ENCODE results near the gene ASMTL. TPM values are rescaled to one million over a fixed set of nuclear protein-coding genes. Genes with fewer than 3 reads are reported as not detected.
"Not testable (repeated sequence)": the region's sequence is repeated elsewhere in the genome, so short reads cannot be mapped to it uniquely, and the experiment has no call there.

The ASMTL gene
- total RNA-seq, 4 donors from 2014 or later = 29.7 to 35.1 (median 32.5) TPM

DNA sequence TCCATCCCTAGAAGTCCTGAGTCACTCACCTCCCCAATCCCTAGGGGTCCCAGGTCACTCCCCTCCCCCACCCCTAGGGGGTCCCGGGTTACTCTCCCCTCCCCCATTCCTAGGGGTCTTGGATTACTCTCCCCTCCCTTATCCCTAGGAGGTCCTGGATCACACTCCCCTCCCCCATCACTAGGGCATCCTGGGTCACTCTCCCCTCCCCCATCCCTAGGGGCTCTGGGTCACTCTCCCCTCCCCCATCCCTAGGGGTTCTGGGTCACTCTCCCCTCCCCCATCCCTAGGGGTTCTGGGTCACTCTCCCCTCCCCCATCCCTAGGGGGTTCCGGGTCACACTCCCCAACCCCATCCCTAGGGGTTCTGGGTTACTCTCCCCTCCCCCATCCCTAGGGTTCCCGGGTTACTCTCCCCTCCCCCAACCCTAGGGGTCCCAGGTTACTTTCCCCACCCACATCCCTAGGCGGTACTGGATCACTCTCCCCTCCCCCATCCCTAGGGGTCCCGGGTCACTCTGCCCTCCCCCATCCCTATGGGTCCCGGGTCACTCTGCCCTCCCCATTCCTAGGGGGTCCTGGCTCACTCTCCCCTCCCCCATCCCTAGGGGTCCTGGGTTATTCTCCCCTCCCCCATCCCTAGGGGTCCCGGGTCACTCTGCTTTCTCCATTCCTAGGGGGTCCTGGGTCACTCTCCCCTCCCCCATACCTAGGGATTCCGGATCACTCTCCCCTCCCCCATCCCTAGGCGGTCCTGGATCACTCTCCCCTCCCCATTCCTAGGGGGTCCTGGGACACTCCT is 2.1 kb downstream of the ASMTL start:
- Histone ChIP-seq H3K36me3 (no peaks in the 10 kb centered on the region), H3K27me3 (no peaks in the 10 kb centered on the region), H3K4me1 (peaks cover 0 to 35% (median 13%) of the 10 kb centered on the region in 3 donors), H3K27ac (no peak overlapping the region), H3K9me3 (no peaks in the 10 kb centered on the region), H3K4me3 (peak overlapping the region in 1 of 2 donors; percentile 75)
- 0 to 60% methylated on average over 1 to 4 of the region's 9 CpGs for WGBS, 2 donors (ENCODE audit: low coverage in 1 of 2)
- no peak for ATAC-seq
- no peak for TF ChIP-seq EP300 (IDR thresholded peaks at IDR 0.05)
- no peak for TF ChIP-seq POLR2A (IDR thresholded peaks at IDR 0.05)
- TF ChIP-seq, protein P1, sequence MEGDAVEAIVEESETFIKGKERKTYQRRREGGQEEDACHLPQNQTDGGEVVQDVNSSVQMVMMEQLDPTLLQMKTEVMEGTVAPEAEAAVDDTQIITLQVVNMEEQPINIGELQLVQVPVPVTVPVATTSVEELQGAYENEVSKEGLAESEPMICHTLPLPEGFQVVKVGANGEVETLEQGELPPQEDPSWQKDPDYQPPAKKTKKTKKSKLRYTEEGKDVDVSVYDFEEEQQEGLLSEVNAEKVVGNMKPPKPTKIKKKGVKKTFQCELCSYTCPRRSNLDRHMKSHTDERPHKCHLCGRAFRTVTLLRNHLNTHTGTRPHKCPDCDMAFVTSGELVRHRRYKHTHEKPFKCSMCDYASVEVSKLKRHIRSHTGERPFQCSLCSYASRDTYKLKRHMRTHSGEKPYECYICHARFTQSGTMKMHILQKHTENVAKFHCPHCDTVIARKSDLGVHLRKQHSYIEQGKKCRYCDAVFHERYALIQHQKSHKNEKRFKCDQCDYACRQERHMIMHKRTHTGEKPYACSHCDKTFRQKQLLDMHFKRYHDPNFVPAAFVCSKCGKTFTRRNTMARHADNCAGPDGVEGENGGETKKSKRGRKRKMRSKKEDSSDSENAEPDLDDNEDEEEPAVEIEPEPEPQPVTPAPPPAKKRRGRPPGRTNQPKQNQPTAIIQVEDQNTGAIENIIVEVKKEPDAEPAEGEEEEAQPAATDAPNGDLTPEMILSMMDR (IDR thresholded peaks at IDR 0.05) = no peak
- no peak for TF ChIP-seq POLR2AphosphoS5 (IDR thresholded peaks at IDR 0.05)

DNA sequence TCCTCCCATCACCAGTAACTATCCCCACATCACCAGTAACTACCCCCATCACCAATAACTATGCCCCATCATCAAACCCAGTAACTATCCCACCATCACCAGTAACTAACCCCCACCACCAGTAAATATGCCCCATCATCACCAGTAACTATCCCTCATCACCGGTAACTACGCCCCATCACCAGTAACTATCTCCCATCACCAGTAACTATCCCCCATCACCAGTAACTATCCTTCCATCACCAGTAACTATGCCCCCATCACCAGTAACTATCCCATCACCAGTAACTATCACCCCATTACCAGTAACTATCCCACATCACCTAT is 2.9 kb downstream of the ASMTL start:
- H3K27ac ChIP-seq = no peak overlapping the region
- H3K36me3 ChIP-seq = no peaks in the 10 kb centered on the region
- H3K9me3 ChIP-seq = no peaks in the 10 kb centered on the region
- H3K4me1 ChIP-seq = peaks cover 0 to 35% (median 13%) of the 10 kb centered on the region in 3 donors
- TF ChIP-seq, protein P1 (IDR thresholded peaks at IDR 0.05) = no peak
- no peak for TF ChIP-seq EP300 (IDR thresholded peaks at IDR 0.05)
- TF ChIP-seq POLR2A (IDR thresholded peaks at IDR 0.05) = no peak
- no peak for TF ChIP-seq POLR2AphosphoS5 (IDR thresholded peaks at IDR 0.05)
- ATAC-seq = no peak
- H3K27me3 ChIP-seq = no peaks in the 10 kb centered on the region
- no peak overlapping the region for H3K4me3 ChIP-seq
- WGBS, 2 donors (ENCODE audit: low coverage in 1 of 2) = 93 to 100% methylated on average over 2 of the region's 2 CpGs

DNA sequence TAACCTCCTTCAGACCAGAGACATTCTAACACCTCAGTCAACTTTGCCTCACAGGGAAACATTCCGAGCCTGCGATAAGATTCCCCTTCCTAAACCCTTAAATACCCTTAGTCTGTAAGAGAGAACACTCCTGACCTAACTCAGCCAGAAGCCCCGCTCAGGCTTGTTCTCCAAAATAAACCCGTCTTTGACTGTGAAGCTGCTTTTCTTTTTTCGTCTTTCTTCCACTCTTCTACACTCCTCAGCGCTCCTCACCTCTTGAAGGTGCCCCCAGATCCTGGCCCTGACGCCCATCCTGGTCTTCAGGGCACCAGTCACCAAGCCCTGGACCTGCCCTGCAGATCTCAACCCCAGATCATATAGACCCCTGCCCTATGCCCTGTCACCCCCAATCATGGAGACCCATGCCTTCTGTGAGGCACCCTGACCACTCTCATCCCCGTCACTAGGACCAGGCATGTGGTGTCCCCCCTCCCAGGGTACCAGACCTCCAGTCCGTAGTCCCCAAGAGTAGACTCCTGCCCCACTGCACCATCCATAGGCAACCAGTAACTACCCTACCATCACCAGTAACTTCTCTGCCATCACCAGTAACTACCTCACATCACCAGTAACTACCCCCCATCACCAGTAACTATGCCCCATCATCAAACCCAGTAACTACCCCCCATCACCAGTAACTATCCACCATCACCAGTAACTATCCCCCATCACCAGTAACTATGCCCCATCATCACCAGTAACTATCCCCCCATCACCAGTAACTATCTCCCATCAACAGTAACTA is 3.5 kb downstream of the ASMTL start:
- peaks cover 0 to 31% (median 13%) of the 10 kb centered on the region in 3 donors for H3K4me1 ChIP-seq
- no peak for ATAC-seq
- TF ChIP-seq POLR2A (IDR thresholded peaks at IDR 0.05) (no peak), EP300 (IDR thresholded peaks at IDR 0.05) (no peak), POLR2AphosphoS5 (IDR thresholded peaks at IDR 0.05) (no peak)
- TF ChIP-seq, protein P1 (IDR thresholded peaks at IDR 0.05) = no peak
- no peak overlapping the region for H3K27ac ChIP-seq
- H3K4me3 ChIP-seq = no peak overlapping the region
- H3K9me3 ChIP-seq = no peaks in the 10 kb centered on the region
- no peaks in the 10 kb centered on the region for H3K36me3 ChIP-seq
- WGBS, 2 donors (ENCODE audit: low coverage in 1 of 2) = 88 to 93% methylated on average over 8 of the region's 9 CpGs
- no peaks in the 10 kb centered on the region for H3K27me3 ChIP-seq

DNA sequence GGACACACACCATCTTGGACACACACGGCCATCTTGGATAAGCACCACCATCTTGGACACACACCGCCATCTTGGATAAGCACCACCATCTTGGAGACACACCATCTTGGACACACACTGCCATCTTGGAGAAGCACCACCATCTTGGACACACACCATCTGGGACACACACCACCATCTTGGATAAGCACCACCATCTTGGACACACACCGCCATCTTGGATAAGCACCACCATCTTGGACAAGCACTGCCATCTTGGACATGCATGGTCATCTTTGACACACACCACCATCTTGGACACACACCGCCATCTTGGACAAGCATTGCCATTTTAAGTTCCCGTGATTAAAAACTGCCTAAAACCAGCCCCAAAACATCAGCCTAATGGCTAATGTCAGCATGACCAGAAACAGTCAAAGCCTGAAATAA is 4.1 kb downstream of the ASMTL start:
- H3K4me3 ChIP-seq, H3K9me3 ChIP-seq, H3K36me3 ChIP-seq, H3K27ac ChIP-seq, H3K27me3 ChIP-seq, ATAC-seq: not testable (repeated sequence)
- peaks cover 0 to 27% (median 13%) of the 10 kb centered on the region in 3 donors for H3K4me1 ChIP-seq
- 83 to 100% methylated on average over 2 to 4 of the region's 5 CpGs for WGBS, 2 donors (ENCODE audit: low coverage in 1 of 2)

DNA sequence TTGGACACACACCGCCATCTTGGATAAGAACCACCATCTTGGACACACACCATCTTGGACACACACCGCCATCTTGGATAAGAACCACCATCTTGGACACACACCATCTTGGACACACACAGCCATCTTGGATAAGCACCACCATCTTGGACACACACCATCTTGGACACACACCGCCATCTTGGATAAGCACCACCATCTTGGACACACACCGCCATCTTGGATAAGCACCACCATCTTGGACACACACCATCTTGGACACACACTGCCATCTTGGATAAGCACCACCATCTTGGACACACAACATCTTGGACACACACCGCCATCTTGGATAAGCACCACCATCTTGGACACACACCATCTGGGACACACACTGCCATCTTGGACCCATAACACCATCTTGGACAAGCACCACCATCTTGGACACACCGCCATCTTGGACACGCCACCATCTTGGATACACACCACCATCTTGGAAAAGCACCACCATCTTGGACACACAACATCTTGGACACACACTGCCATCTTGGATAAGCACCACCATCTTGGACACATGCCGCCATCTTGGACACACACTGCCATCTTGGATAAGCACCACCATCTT is 4.6 kb downstream of the ASMTL start:
- H3K4me1 ChIP-seq = peaks cover 0 to 27% (median 13%) of the 10 kb centered on the region in 3 donors
- not testable (repeated sequence) for H3K27me3 ChIP-seq, H3K36me3 ChIP-seq, ATAC-seq, H3K9me3 ChIP-seq, H3K27ac ChIP-seq, H3K4me3 ChIP-seq
- 82 to 84% methylated on average over 8 of the region's 8 CpGs for WGBS, 2 donors (ENCODE audit: low coverage in 1 of 2)

DNA sequence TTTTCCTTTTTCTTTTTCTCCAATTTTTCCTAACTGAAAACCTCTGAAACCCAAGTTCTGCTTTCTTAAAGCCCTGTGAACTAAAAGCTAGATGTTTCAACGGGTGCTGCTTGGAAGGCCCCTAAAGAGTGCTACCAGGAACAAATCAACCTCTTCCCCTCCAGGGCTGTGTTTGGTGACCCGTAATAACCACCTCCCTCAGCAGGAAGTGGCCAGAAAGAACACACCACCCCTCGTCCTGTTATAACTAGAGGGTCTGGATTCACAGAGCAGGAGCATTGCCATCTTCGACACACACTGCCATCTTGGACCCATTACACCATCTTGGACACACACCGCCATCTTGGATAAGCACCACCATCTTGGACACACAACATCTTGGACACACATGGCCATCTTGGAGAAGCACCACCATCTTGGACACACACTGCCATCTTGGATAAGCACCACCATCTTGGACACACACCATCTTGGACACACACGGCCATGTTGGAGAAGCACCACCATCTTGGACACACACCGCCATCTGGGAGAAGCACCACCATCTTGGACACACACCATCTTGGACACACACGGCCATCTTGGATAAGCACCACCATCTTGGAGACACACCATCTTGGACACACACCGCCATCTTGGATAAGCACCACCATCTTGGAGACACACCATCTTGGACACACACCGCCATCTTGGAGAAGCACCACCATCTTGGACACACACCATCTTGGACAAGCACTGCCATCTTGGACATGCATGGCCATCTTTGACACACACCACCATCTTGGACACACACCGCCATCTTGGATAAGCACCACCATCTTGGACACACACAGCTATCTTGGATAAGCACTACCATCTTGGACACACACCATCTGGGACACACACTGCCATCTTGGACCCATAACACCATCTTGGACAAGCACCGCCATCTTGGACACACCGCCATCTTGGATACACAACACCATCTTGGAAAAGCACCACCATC is 5.4 kb downstream of the ASMTL start:
- peaks cover 0 to 27% (median 13%) of the 10 kb centered on the region in 3 donors for H3K4me1 ChIP-seq
- not testable (repeated sequence) for H3K27me3 ChIP-seq, H3K27ac ChIP-seq, H3K36me3 ChIP-seq, H3K9me3 ChIP-seq, H3K4me3 ChIP-seq, ATAC-seq
- 89 to 98% methylated on average over 6 to 7 of the region's 13 CpGs for WGBS, 2 donors (ENCODE audit: low coverage in 1 of 2)

Data from gastroesophageal sphincter (tissue), 4 donors.